ENCODE measurements around the gene ADGRG6. TPM values are rescaled to one million over a fixed set of nuclear protein-coding genes. Genes with fewer than 3 reads are reported as not detected.

The ADGRG6 gene
- total RNA-seq, 1 experiment from 2014 or later = 2.5 TPM

DNA sequence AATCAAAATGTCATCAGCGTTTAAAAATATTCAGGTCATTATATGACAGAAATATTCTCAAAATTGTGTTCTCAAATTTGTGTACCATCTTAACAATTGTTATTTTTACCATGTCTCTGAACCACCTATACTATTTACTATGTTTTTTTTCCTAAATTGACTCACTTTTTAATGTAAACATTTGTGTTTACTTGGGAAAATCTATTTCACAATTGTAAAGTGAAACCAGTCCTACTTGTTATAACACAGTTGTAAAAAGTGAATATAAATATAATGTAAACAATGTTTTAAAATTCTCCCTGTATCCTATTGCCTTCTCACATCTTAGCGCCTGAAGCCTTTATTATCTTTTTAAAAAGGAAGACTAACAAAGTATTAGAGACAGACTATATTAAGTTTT lies 83.5 kb downstream of the ADGRG6 start:
- Histone ChIP-seq H4K5ac (ENCODE audit: insufficient read length, low read depth, low read length) (no peak overlapping the region), H2BK20ac (ENCODE audit: low read depth, low read length, poor library complexity, severe bottlenecking) (no peak overlapping the region), H2AFZ (ENCODE audit: low read length) (no peak overlapping the region), H3K23me2 (ENCODE audit: insufficient read length, low read depth, low read length, poor library complexity, severe bottlenecking) (no peaks in the 10 kb centered on the region), H3K14ac (ENCODE audit: insufficient read depth, low read length) (no peak overlapping the region), H3K4ac (ENCODE audit: low read depth, low read length) (no peak overlapping the region), H3K56ac (ENCODE audit: insufficient read length, low read depth, low read length) (no peak overlapping the region), H3K4me2 (ENCODE audit: insufficient read depth, insufficient read length, low read length) (no peak overlapping the region), H3K18ac (ENCODE audit: insufficient read length, low read depth, low read length) (no peak overlapping the region), H3K27ac (ENCODE audit: insufficient read length, low read depth, low read length) (no peak overlapping the region), H2BK15ac (ENCODE audit: low read depth, low read length) (no peak overlapping the region), H3K4me1 (ENCODE audit: insufficient read depth, low read length) (no peaks in the 10 kb centered on the region), H3K27me3 (ENCODE audit: insufficient read depth, low read length) (no peaks in the 10 kb centered on the region), H2AK5ac (ENCODE audit: insufficient read length, low read length) (no peak overlapping the region), H4K91ac (ENCODE audit: insufficient read length, low read depth, low read length) (no peak overlapping the region), H3K23ac (ENCODE audit: insufficient read length, low read depth, low read length) (no peak overlapping the region), H2BK120ac (ENCODE audit: low read depth, low read length, poor library complexity, severe bottlenecking) (no peak overlapping the region), H3T11ph (ENCODE audit: low read length) (no peak overlapping the region), H3K79me1 (ENCODE audit: insufficient read depth, low read depth, low read length, poor library complexity, severe bottlenecking) (no peaks in the 10 kb centered on the region), H2BK12ac (ENCODE audit: insufficient read length, low read depth, low read length) (no peak overlapping the region), H2BK5ac (ENCODE audit: insufficient read length, low read length) (no peak overlapping the region), H4K8ac (replicated peaks; ENCODE audit: insufficient read length, low read depth, low read length) (no peak overlapping the region), H3K9me3 (ENCODE audit: control insufficient read depth, low read depth, low read length) (no peaks in the 10 kb centered on the region), H3K79me2 (ENCODE audit: insufficient read depth, low read length) (no peaks in the 10 kb centered on the region), H3K9ac (ENCODE audit: extremely low read depth, insufficient read length, low read length) (no peak overlapping the region), H4K20me1 (ENCODE audit: control insufficient read depth, insufficient read depth, insufficient read length) (no peaks in the 10 kb centered on the region)
- WGBS (ENCODE audit: extremely low coverage, insufficient read length, low lambda C conversion rate) = no CpG with 5 or more reads among the region's 2 CpGs
- no peaks in the 10 kb centered on the region for H3K27me3 Mint-ChIP-seq (ENCODE audit: low read depth)
- H3K4me1 Mint-ChIP-seq = no peaks in the 10 kb centered on the region
- H3K36me3 Mint-ChIP-seq (ENCODE audit: insufficient read depth in 1 of 3, low read depth in 3 of 3) = no peaks in the 10 kb centered on the region
- no peak overlapping the region for H3K27ac Mint-ChIP-seq
- DNase-seq = no peak
- TF ChIP-seq, protein P1, sequence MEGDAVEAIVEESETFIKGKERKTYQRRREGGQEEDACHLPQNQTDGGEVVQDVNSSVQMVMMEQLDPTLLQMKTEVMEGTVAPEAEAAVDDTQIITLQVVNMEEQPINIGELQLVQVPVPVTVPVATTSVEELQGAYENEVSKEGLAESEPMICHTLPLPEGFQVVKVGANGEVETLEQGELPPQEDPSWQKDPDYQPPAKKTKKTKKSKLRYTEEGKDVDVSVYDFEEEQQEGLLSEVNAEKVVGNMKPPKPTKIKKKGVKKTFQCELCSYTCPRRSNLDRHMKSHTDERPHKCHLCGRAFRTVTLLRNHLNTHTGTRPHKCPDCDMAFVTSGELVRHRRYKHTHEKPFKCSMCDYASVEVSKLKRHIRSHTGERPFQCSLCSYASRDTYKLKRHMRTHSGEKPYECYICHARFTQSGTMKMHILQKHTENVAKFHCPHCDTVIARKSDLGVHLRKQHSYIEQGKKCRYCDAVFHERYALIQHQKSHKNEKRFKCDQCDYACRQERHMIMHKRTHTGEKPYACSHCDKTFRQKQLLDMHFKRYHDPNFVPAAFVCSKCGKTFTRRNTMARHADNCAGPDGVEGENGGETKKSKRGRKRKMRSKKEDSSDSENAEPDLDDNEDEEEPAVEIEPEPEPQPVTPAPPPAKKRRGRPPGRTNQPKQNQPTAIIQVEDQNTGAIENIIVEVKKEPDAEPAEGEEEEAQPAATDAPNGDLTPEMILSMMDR (conservative IDR thresholded peaks at IDR 0.05) = no peak
- H3K4me3 Mint-ChIP-seq = no peak overlapping the region
- H3K9me3 Mint-ChIP-seq = no peaks in the 10 kb centered on the region
